BJ (cell line): ENCODE data around the gene KRT77. TPM values are rescaled to one million over a fixed set of nuclear protein-coding genes. Genes with fewer than 3 reads are reported as not detected.

Source experiments
- CTCF ChIA-PET: fragments of 350-600 bp; formaldehyde crosslinking; extraction: SDS; loops from one replicate; lab custom pipeline; 2021; ENCODE audit warnings: antibody characterized with exemption, inconsistent platforms; lab: Yijun Ruan, JAX
- POLR2A ChIA-PET: fragments of 300-600 bp; sonication (Branson Sonifier 250); formaldehyde crosslinking; extraction: SDS; loops from one replicate; lab custom pipeline; 2021; ENCODE audit warnings: antibody characterized with exemption; lab: Charles Lee
- DNase-seq: peaks from one replicate; pipeline ENCODE4 v3.0.0-alpha.2; 2011; ENCODE audit warnings: low read depth
- H3K27me3 ChIP-seq: 2 replicates; pipeline ENCODE4 v1.6.0; 2011; ENCODE audit warnings: low read length; ENCODE audit not compliant: control insufficient read depth, insufficient read depth
- H3K36me3 ChIP-seq: 2 replicates; pipeline ENCODE4 v1.5.1; 2011; ENCODE audit warnings: low read length; ENCODE audit not compliant: control insufficient read depth, insufficient read depth
- H3K4me3 ChIP-seq: 2 replicates; pipeline ENCODE4 v1.5.1; 2011; ENCODE audit warnings: low read depth, mild to moderate bottlenecking, control low read depth, low read length
- polyA plus RNA-seq: library from polyadenylated mRNA; depleted of rRNA; stranded (reverse); fragments of >200 nt; gene quantifications from 2 replicates; pipeline ENCODE4 v1.2.3, GENCODE V29; 2011
- TF ChIP-seq, protein P1 (sequence below): IDR thresholded peaks from 2 replicates; pipeline ENCODE4 v1.5.1; 2011; ENCODE audit warnings: low read depth, mild to moderate bottlenecking, control low read depth, inconsistent platforms, low read length, moderate library complexity; ENCODE audit not compliant: insufficient read depth

KRT77 gene
- polyA plus RNA-seq, 1 experiment: not detected

GRCh38 chr12:52695039-52695438 lies 8.3 kb downstream of the KRT77 start:
- ChIA-PET POLR2A (no interaction called here), CTCF (no interaction called here)
- no peaks in the 10 kb centered on the region for H3K36me3 ChIP-seq
- no peak for DNase-seq
- no peak overlapping the region for H3K4me3 ChIP-seq
- TF ChIP-seq, protein P1, sequence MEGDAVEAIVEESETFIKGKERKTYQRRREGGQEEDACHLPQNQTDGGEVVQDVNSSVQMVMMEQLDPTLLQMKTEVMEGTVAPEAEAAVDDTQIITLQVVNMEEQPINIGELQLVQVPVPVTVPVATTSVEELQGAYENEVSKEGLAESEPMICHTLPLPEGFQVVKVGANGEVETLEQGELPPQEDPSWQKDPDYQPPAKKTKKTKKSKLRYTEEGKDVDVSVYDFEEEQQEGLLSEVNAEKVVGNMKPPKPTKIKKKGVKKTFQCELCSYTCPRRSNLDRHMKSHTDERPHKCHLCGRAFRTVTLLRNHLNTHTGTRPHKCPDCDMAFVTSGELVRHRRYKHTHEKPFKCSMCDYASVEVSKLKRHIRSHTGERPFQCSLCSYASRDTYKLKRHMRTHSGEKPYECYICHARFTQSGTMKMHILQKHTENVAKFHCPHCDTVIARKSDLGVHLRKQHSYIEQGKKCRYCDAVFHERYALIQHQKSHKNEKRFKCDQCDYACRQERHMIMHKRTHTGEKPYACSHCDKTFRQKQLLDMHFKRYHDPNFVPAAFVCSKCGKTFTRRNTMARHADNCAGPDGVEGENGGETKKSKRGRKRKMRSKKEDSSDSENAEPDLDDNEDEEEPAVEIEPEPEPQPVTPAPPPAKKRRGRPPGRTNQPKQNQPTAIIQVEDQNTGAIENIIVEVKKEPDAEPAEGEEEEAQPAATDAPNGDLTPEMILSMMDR: no peak
- H3K27me3 ChIP-seq: peaks cover 19% of the 10 kb centered on the region

- TF ChIP-seq, protein P1: no peak
- Histone ChIP-seq H3K27me3 (peaks cover 21% of the 10 kb centered on the region), H3K36me3 (no peaks in the 10 kb centered on the region), H3K4me3 (no peak overlapping the region)
- POLR2A ChIA-PET: no interaction called here
- CTCF ChIA-PET: no interaction called here
- DNase-seq: no peak
Measured at GRCh38 chr12:52694151-52694550, 9.2 kb downstream of the KRT77 start.

DNA sequence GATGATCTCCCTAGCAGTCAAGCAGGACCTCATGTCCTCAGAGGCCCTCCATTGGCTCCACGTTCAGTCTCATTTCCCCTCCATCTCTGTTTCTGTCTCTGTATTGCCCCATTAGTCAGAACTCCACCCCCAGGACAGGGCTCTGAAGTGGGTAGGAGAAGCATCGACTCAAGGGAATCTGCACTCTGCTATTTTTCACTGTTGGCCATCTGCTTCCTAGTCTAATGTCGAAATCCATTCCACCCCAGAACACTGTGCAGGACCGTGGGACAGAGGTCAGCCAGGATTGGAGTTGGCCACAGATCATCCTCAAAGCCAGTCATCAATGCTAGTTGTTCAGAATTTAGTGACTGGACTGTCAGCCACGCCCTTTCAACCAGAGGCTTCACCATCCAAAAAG lies 10.1 kb downstream of the KRT77 start:
- Histone ChIP-seq H3K27me3 (peaks cover 21% of the 10 kb centered on the region), H3K36me3 (no peaks in the 10 kb centered on the region), H3K4me3 (no peak overlapping the region)
- TF ChIP-seq, protein P1: no peak
- ChIA-PET POLR2A (no interaction called here), CTCF (no interaction called here)
- no peak for DNase-seq

DNA sequence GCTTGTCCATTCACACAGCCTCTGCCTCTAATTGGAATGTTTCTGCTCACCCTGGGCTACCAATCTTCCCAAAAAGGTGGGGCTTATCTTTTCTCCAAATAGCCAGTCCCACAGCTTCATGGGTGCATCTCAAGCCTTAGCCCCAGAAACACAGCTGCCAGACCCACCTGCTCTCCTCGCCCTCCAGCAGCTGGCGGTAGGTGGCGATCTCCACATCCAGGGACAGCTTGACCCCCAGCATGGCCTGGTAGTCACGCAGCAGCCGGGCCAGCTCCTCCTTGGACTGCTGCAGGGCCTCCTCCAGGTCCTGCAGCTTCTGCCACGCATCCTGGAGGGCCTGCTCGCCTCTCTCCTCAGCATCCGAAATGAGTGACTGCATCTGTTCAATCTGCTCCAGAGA lies 11.1 kb downstream of the KRT77 start:
- no peak for DNase-seq
- Histone ChIP-seq H3K36me3 (no peaks in the 10 kb centered on the region), H3K27me3 (peaks cover 25% of the 10 kb centered on the region), H3K4me3 (no peak overlapping the region)
- CTCF ChIA-PET: no interaction called here
- POLR2A ChIA-PET: no interaction called here
- TF ChIP-seq, protein P1: no peak

GRCh38 chr12:52691841-52692150 lies 11.5 kb downstream of the KRT77 start:
- ChIA-PET POLR2A (no interaction called here), CTCF (interaction anchor here (0.6 kb wide), 1 partner anchor 191 kb away, joined by 3 read pairs; no protein-coding TSS in a partner anchor)
- DNase-seq: no peak
- Histone ChIP-seq H3K36me3 (no peaks in the 10 kb centered on the region), H3K4me3 (no peak overlapping the region), H3K27me3 (peaks cover 25% of the 10 kb centered on the region)
- TF ChIP-seq, protein P1: no peak
